WTC11 (cell line): ENCODE data around the gene LYPD1. TPM values are rescaled to one million over a fixed set of nuclear protein-coding genes. Genes with fewer than 3 reads are reported as not detected.

Experiments
- ATAC-seq: fragments of 200-7000 bp; cut with Tn5 transposase; 2 replicates; pipeline ENCODE4 v1.10.0; 2021; ENCODE audit warnings: mild to moderate bottlenecking, moderate library complexity
- CTCF ChIA-PET: fragments of 300-600 bp; sonication (Branson Sonifier 250); formaldehyde crosslinking; loops from one replicate; lab custom pipeline; 2021; ENCODE audit warnings: antibody characterized with exemption; lab: Charles Lee
- POLR2A ChIA-PET: fragments of 350-600 bp; sonication (Branson Sonifier 250); formaldehyde crosslinking; loops from one replicate; lab custom pipeline; 2021; ENCODE audit warnings: antibody characterized with exemption; lab: Charles Lee
- DNase-seq: peaks from one replicate; pipeline ENCODE4 v3.0.0; 2021; ENCODE audit warnings: low spot score
- H3K27ac Mint-ChIP-seq: 2 replicates; pipeline ENCODE4 v1.8.0; 2021; ENCODE audit warnings: mixed read lengths
- H3K27me3 Mint-ChIP-seq: 2 replicates; pipeline ENCODE4 v1.8.0; 2021; ENCODE audit warnings: low read depth, mild to moderate bottlenecking, moderate library complexity, mixed read lengths
- H3K36me3 Mint-ChIP-seq: 2 replicates; pipeline ENCODE4 v1.8.0; 2021; ENCODE audit warnings: mixed read lengths
- H3K4me1 Mint-ChIP-seq: 2 replicates; pipeline ENCODE4 v1.8.0; 2022; ENCODE audit warnings: mixed read lengths
- H3K4me3 Mint-ChIP-seq: 2 replicates; pipeline ENCODE4 v1.8.0; 2021; ENCODE audit warnings: mild to moderate bottlenecking, moderate library complexity, mixed read lengths
- H3K9me3 Mint-ChIP-seq: 2 replicates; pipeline ENCODE4 v1.8.0; 2021; ENCODE audit warnings: mixed read lengths
- AR ChIP-seq: fragments of 250-450 bp; sonication (Bioruptor Pico); IDR thresholded peaks from 2 replicates; pipeline ENCODE4 v1.9.0; 2021; ENCODE audit warnings: mild to moderate bottlenecking
- ATF1 ChIP-seq: sonication (generic); formaldehyde crosslinking; IDR thresholded peaks from 2 replicates; pipeline ENCODE4 v1.8.1; 2023; ENCODE audit warnings: mild to moderate bottlenecking, moderate library complexity, missing genetic modification reagents
- ATF2 ChIP-seq: sonication (generic); formaldehyde crosslinking; IDR thresholded peaks from 2 replicates; pipeline ENCODE4 v1.8.1; 2022; ENCODE audit warnings: low read depth, missing genetic modification reagents, borderline replicate concordance
- ATF6 ChIP-seq: sonication (generic); formaldehyde crosslinking; IDR thresholded peaks from 2 replicates; pipeline ENCODE4 v1.8.1; 2023; ENCODE audit warnings: mild to moderate bottlenecking, missing genetic modification reagents
- FOXJ3 ChIP-seq: sonication (generic); formaldehyde crosslinking; IDR thresholded peaks from 2 replicates; pipeline ENCODE4 v1.9.0; 2021; ENCODE audit warnings: missing genetic modification reagents, mild to moderate bottlenecking, borderline replicate concordance
- FOXP1 ChIP-seq: sonication (generic); formaldehyde crosslinking; IDR thresholded peaks from 2 replicates; pipeline ENCODE4 v1.8.0; 2022; ENCODE audit warnings: missing genetic modification reagents, mild to moderate bottlenecking, moderate library complexity, borderline replicate concordance
- GABPB1 ChIP-seq: sonication (generic); formaldehyde crosslinking; IDR thresholded peaks from 2 replicates; pipeline ENCODE4 v1.8.1; 2023; ENCODE audit warnings: mild to moderate bottlenecking, missing genetic modification reagents
- HMGA2 ChIP-seq: fragments of 250-450 bp; sonication (Bioruptor Pico); IDR thresholded peaks from 2 replicates; pipeline ENCODE4 v1.4.0; 2021; ENCODE audit warnings: mild to moderate bottlenecking, moderate library complexity
- HMGXB4 ChIP-seq: sonication (generic); formaldehyde crosslinking; IDR thresholded peaks from 2 replicates; pipeline ENCODE4 v1.8.1; 2023; ENCODE audit warnings: mild to moderate bottlenecking, moderate library complexity, missing genetic modification reagents
- IRF1 ChIP-seq: sonication (generic); formaldehyde crosslinking; IDR thresholded peaks from 2 replicates; pipeline ENCODE4 v1.8.0; 2023; ENCODE audit warnings: missing genetic modification reagents
- NR2C2 ChIP-seq: sonication (generic); formaldehyde crosslinking; IDR thresholded peaks from 2 replicates; pipeline ENCODE4 v1.8.0; 2022; ENCODE audit warnings: mild to moderate bottlenecking, missing genetic modification reagents
- PRRX2 ChIP-seq: fragments of 250-450 bp; sonication (Bioruptor Pico); IDR thresholded peaks from 2 replicates; pipeline ENCODE4 v1.8.0; 2021; ENCODE audit warnings: mild to moderate bottlenecking
- RELA ChIP-seq: sonication (generic); formaldehyde crosslinking; IDR thresholded peaks from 2 replicates; pipeline ENCODE4 v1.8.1; 2022; ENCODE audit warnings: missing genetic modification reagents, mild to moderate bottlenecking, borderline replicate concordance
- SP1 ChIP-seq: sonication (generic); formaldehyde crosslinking; conservative IDR thresholded peaks from 2 replicates; pipeline ENCODE4 v1.8.1; 2022; ENCODE audit warnings: missing genetic modification reagents
- STAT6 ChIP-seq: sonication (generic); formaldehyde crosslinking; conservative IDR thresholded peaks from 2 replicates; pipeline ENCODE4 v1.8.1; 2023; ENCODE audit warnings: mild to moderate bottlenecking, low read depth, missing genetic modification reagents, moderate library complexity
- TCF7 ChIP-seq: sonication (generic); formaldehyde crosslinking; IDR thresholded peaks from 2 replicates; pipeline ENCODE4 v1.8.0; 2022; ENCODE audit warnings: mild to moderate bottlenecking, low read depth, missing genetic modification reagents, moderate library complexity
- TEAD1 ChIP-seq: sonication (generic); formaldehyde crosslinking; IDR thresholded peaks from 2 replicates; pipeline ENCODE4 v1.8.0; 2022; ENCODE audit warnings: mild to moderate bottlenecking, missing genetic modification reagents
- USF1 ChIP-seq: sonication (generic); formaldehyde crosslinking; IDR thresholded peaks from 2 replicates; pipeline ENCODE4 v1.8.0; 2022; ENCODE audit warnings: mild to moderate bottlenecking, missing genetic modification reagents
- USF2 ChIP-seq: sonication (generic); formaldehyde crosslinking; IDR thresholded peaks from 2 replicates; pipeline ENCODE4 v1.8.1; 2023; ENCODE audit warnings: mild to moderate bottlenecking, missing genetic modification reagents, moderate library complexity
- ZNF121 ChIP-seq: sonication (generic); formaldehyde crosslinking; IDR thresholded peaks from 2 replicates; pipeline ENCODE4 v1.8.0; 2023; ENCODE audit warnings: missing genetic modification reagents
- ZNF416 ChIP-seq: fragments of 250-450 bp; sonication (Bioruptor Pico); IDR thresholded peaks from 2 replicates; pipeline ENCODE4 v1.9.0; 2021; ENCODE audit warnings: mild to moderate bottlenecking, inconsistent platforms
- ZNF671 ChIP-seq: fragments of 250-450 bp; sonication (Bioruptor Pico); IDR thresholded peaks from 2 replicates; pipeline ENCODE4 v1.8.0; 2021; ENCODE audit warnings: mild to moderate bottlenecking
- total RNA-seq: library from RNA; stranded (reverse); gene quantifications from 3 replicates; pipeline ENCODE4 v1.2.3, GENCODE V29; 2021

The LYPD1 gene
- total RNA-seq, 1 experiment from 2014 or later, result 2.8 TPM

GRCh38 chr2:132604561-132604960 is 65.4 kb downstream of the LYPD1 start:
- Mint-ChIP-seq H3K27ac (no peak overlapping the region), H3K9me3 (no peaks in the 10 kb centered on the region; the same call in 1 of the 2 replicates), H3K27me3 (no peaks in the 10 kb centered on the region), H3K4me1 (peaks cover 23% of the 10 kb centered on the region), H3K36me3 (no peaks in the 10 kb centered on the region), H3K4me3 (no peak overlapping the region)
- TF ChIP-seq SP1 (CRISPR knock-in tag) (no peak), ZNF121 (CRISPR knock-in tag) (no peak), ZNF416 (CRISPR knock-in tag) (no peak), FOXJ3 (no peak), GABPB1 (no peak), HMGA2 (no peak), ATF2 (CRISPR knock-in tag) (no peak), ATF6 (CRISPR knock-in tag) (no peak), PRRX2 (no peak), USF2 (CRISPR knock-in tag) (no peak), RELA (CRISPR knock-in tag) (no peak), USF1 (no peak), IRF1 (CRISPR knock-in tag) (no peak), TEAD1 (CRISPR knock-in tag) (no peak), AR (CRISPR knock-in tag) (no peak), FOXP1 (CRISPR knock-in tag) (no peak), ZNF671 (CRISPR knock-in tag) (no peak), NR2C2 (CRISPR knock-in tag) (no peak), TCF7 (CRISPR knock-in tag) (no peak)
- ATAC-seq, result no peak
- ChIA-PET CTCF (no interaction called here), POLR2A (no interaction called here)
- DNase-seq, result no peak

GRCh38 chr2:132599556-132599955 is 70.4 kb downstream of the LYPD1 start:
- 0 out of 2 replicates have a peak, but pooled peaks cover 5% of the 10 kb centered on the region for H3K36me3 Mint-ChIP-seq
- ChIA-PET CTCF (no interaction called here), POLR2A (no interaction called here)
- DNase-seq (no peak), ATAC-seq (no peak)
- H3K27me3 Mint-ChIP-seq, result no peaks in the 10 kb centered on the region
- H3K27ac Mint-ChIP-seq, result no peak overlapping the region
- peaks cover 6% of the 10 kb centered on the region for H3K9me3 Mint-ChIP-seq
- H3K4me1 Mint-ChIP-seq, result peaks cover 6% of the 10 kb centered on the region
- no peak overlapping the region for H3K4me3 Mint-ChIP-seq
- TF ChIP-seq HMGXB4 (CRISPR knock-in tag), result no peak
- no peak for TF ChIP-seq ATF1 (CRISPR knock-in tag)
- no peak for TF ChIP-seq NR2C2 (CRISPR knock-in tag)
- TF ChIP-seq STAT6 (CRISPR knock-in tag), result no peak
